Natural killer cell (primary cell): ENCODE data around the gene AIF1L. TPM values are rescaled to one million over a fixed set of nuclear protein-coding genes. Genes with fewer than 3 reads are reported as not detected.

Experiments used
- ATAC-seq, 3 donors: fragments of 150-1000 bp in 2 of 3; fragments of 200-7000 bp in 1 of 3; cut with Tn5 transposase; 1 replicate in 1 of 3; 2 replicates in 2 of 3; pipeline ENCODE4 v1.10.0; 2021; ENCODE audit warnings: mild to moderate bottlenecking in 2 of 3, moderate library complexity in 2 of 3
- DNase-seq, 2 donors: peaks; one replicate each; pipeline versions ENCODE4 v3.0.0 to v3.0.0-alpha.2; 2013 to 2021; ENCODE audit warnings: mixed read lengths in 1 of 2
- H3K27ac ChIP-seq: one replicate; pipeline ENCODE4 v1.5.1; 2013; ENCODE audit warnings: mild to moderate bottlenecking, low read length
- H3K27me3 ChIP-seq: one replicate; pipeline ENCODE4 v1.6.1; 2013; ENCODE audit warnings: low read length; ENCODE audit not compliant: control insufficient read depth, insufficient read depth
- H3K36me3 ChIP-seq: one replicate; pipeline ENCODE4 v1.6.1; 2013; ENCODE audit warnings: low read length; ENCODE audit not compliant: control insufficient read depth, insufficient read depth
- H3K4me1 ChIP-seq: one replicate; pipeline ENCODE4 v1.6.1; 2013; ENCODE audit warnings: low read length; ENCODE audit not compliant: control insufficient read depth, insufficient read depth
- H3K4me3 ChIP-seq: one replicate; pipeline ENCODE4 v1.5.1; 2013; ENCODE audit warnings: low read length
- H3K9me3 ChIP-seq: one replicate; pipeline ENCODE4 v1.6.1; 2013; ENCODE audit warnings: low read length; ENCODE audit not compliant: control insufficient read depth, insufficient read depth
- H3K27ac Mint-ChIP-seq, 2 donors: one replicate each; pipeline ENCODE4 v1.8.0; 2022; ENCODE audit warnings: mild to moderate bottlenecking in 2 of 2, mixed read lengths in 2 of 2, moderate library complexity in 1 of 2
- H3K27me3 Mint-ChIP-seq, 2 donors: one replicate each; pipeline ENCODE4 v1.8.0; 2022; ENCODE audit warnings: low read depth in 2 of 2, mixed read lengths in 2 of 2
- H3K36me3 Mint-ChIP-seq: one replicate; pipeline ENCODE4 v1.8.0; 2022; ENCODE audit warnings: mixed read lengths
- H3K4me1 Mint-ChIP-seq, 2 donors: one replicate each; pipeline ENCODE4 v1.8.0; 2022; ENCODE audit warnings: mixed read lengths in 2 of 2
- H3K4me3 Mint-ChIP-seq: one replicate; pipeline ENCODE4 v1.8.0; 2022; ENCODE audit warnings: mild to moderate bottlenecking, moderate library complexity, mixed read lengths
- H3K9me3 Mint-ChIP-seq, 2 donors: one replicate each; pipeline ENCODE4 v1.8.0; 2022; ENCODE audit warnings: mixed read lengths in 2 of 2
- CTCF ChIP-seq: fragments of 200-600 bp; IDR thresholded peaks from one replicate; pipeline ENCODE4 v1.8.0; 2022; ENCODE audit warnings: antibody characterized with exemption
- WGBS: methylation state at CpG from one replicate; pipeline ENCODE4 v1.1.7; 2013; ENCODE audit warnings: missing lambda C conversion rate; ENCODE audit not compliant: insufficient coverage; 5-methylcytosine and 5-hydroxymethylcytosine counted together
- intact Hi-C: fragments of 100-400 bp; cut with micrococcal nuclease; formaldehyde crosslinking; loops from one replicate; pipeline ENCODE4 v1.14.2; 2022
- total RNA-seq, 4 donors: library from RNA; stranded (reverse); fragments of 120-200 nt in 1 of 4; gene quantifications; one replicate each; pipeline versions ENCODE4 v1.2.3 to v1.2.4, GENCODE V29; 2013 to 2022

AIF1L gene
- total RNA-seq, 3 donors from 2014 or later (not counting 1 experiment from before 2014, with no cell fraction given): not detected

GRCh38 chr9:131104016-131104740, 7.8 kb downstream of the AIF1L start:
- DNase-seq (no peak), ATAC-seq (no peak)
- H3K4me3 Mint-ChIP-seq: no peak overlapping the region
- H3K27ac ChIP-seq: no peak overlapping the region
- H3K9me3 Mint-ChIP-seq: no peaks in the 10 kb centered on the region
- H3K4me3 ChIP-seq: no peak overlapping the region
- no peaks in the 10 kb centered on the region for H3K4me1 ChIP-seq
- TF ChIP-seq CTCF: no peak
- 90% methylated on average over 4 of the region's 5 CpGs for WGBS
- no peaks in the 10 kb centered on the region for H3K27me3 ChIP-seq
- H3K4me1 Mint-ChIP-seq: no peaks in the 10 kb centered on the region
- H3K36me3 Mint-ChIP-seq: no peaks in the 10 kb centered on the region
- intact Hi-C loops: no loop called here
- H3K27ac Mint-ChIP-seq: no peak overlapping the region
- no peaks in the 10 kb centered on the region for H3K36me3 ChIP-seq
- H3K9me3 ChIP-seq: no peaks in the 10 kb centered on the region
- no peaks in the 10 kb centered on the region for H3K27me3 Mint-ChIP-seq

- DNase-seq: no peak
- Histone ChIP-seq H3K36me3 (no peaks in the 10 kb centered on the region), H3K4me1 (no peaks in the 10 kb centered on the region), H3K4me3 (no peak overlapping the region), H3K9me3 (no peaks in the 10 kb centered on the region), H3K27me3 (no peaks in the 10 kb centered on the region), H3K27ac (no peak overlapping the region)
- H3K9me3 Mint-ChIP-seq: no peaks in the 10 kb centered on the region
- H3K27me3 Mint-ChIP-seq: no peaks in the 10 kb centered on the region
- 92% methylated on average over 6 of the region's 8 CpGs for WGBS
- intact Hi-C loops: no loop called here
- no peaks in the 10 kb centered on the region for H3K4me1 Mint-ChIP-seq
- H3K36me3 Mint-ChIP-seq: no peaks in the 10 kb centered on the region
- no peak overlapping the region for H3K4me3 Mint-ChIP-seq
- no peak for ATAC-seq
- TF ChIP-seq CTCF: no peak
- H3K27ac Mint-ChIP-seq: no peak overlapping the region
Observed at GRCh38 chr9:131105952-131106351, 9.6 kb downstream of the AIF1L start.

- Histone ChIP-seq H3K36me3 (no peaks in the 10 kb centered on the region), H3K9me3 (no peaks in the 10 kb centered on the region), H3K27ac (no peak overlapping the region), H3K27me3 (no peaks in the 10 kb centered on the region), H3K4me3 (no peak overlapping the region), H3K4me1 (no peaks in the 10 kb centered on the region)
- DNase-seq (no peak), ATAC-seq (no peak)
- Mint-ChIP-seq H3K4me1 (no peaks in the 10 kb centered on the region), H3K9me3 (no peaks in the 10 kb centered on the region), H3K27ac (no peak overlapping the region), H3K27me3 (peaks cover 0 to under 1% of the 10 kb centered on the region in 2 donors), H3K36me3 (no peaks in the 10 kb centered on the region), H3K4me3 (no peak overlapping the region)
- intact Hi-C loops: no loop called here
- TF ChIP-seq CTCF: no peak
- WGBS: 79% methylated on average over 8 of the region's 8 CpGs
Observed at GRCh38 chr9:131107760-131108159, 11.4 kb downstream of the AIF1L start.
